ENCODE results near the gene TNFSF10. TPM values are rescaled to one million over a fixed set of nuclear protein-coding genes. Genes with fewer than 3 reads are reported as not detected.

Gene TNFSF10
- polyA plus RNA-seq, 1 experiment, result not detected

- ChIA-PET POLR2A (no interaction called here), CTCF (no interaction called here)
- no peak overlapping the region for H3K4me3 ChIP-seq (ENCODE audit: low read depth, low read length)
- TF ChIP-seq, protein P1, sequence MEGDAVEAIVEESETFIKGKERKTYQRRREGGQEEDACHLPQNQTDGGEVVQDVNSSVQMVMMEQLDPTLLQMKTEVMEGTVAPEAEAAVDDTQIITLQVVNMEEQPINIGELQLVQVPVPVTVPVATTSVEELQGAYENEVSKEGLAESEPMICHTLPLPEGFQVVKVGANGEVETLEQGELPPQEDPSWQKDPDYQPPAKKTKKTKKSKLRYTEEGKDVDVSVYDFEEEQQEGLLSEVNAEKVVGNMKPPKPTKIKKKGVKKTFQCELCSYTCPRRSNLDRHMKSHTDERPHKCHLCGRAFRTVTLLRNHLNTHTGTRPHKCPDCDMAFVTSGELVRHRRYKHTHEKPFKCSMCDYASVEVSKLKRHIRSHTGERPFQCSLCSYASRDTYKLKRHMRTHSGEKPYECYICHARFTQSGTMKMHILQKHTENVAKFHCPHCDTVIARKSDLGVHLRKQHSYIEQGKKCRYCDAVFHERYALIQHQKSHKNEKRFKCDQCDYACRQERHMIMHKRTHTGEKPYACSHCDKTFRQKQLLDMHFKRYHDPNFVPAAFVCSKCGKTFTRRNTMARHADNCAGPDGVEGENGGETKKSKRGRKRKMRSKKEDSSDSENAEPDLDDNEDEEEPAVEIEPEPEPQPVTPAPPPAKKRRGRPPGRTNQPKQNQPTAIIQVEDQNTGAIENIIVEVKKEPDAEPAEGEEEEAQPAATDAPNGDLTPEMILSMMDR (IDR thresholded peaks at IDR 0.05; ENCODE audit: insufficient read depth, low read depth, low read length), result no peak
- H3K27me3 ChIP-seq (ENCODE audit: control insufficient read depth, insufficient read depth, low read length), result no peaks in the 10 kb centered on the region; the same call in none of the 2 replicates
- no peak for DNase-seq (ENCODE audit: low read depth)
- no peaks in the 10 kb centered on the region for H3K36me3 ChIP-seq (ENCODE audit: control insufficient read depth, insufficient read depth, low read length)
Measured at GRCh38 chr3:172538368-172539151, 15.3 kb upstream of the TNFSF10 start.

- CTCF ChIA-PET, result no interaction called here
- POLR2A ChIA-PET, result no interaction called here
- no peaks in the 10 kb centered on the region for H3K36me3 ChIP-seq (ENCODE audit: control insufficient read depth, insufficient read depth, low read length)
- DNase-seq (ENCODE audit: low read depth), result no peak
- H3K4me3 ChIP-seq (ENCODE audit: low read depth, low read length), result no peak overlapping the region
- TF ChIP-seq, protein P1 (IDR thresholded peaks at IDR 0.05; ENCODE audit: insufficient read depth, low read depth, low read length), result no peak
- no peaks in the 10 kb centered on the region; the same call in none of the 2 replicates for H3K27me3 ChIP-seq (ENCODE audit: control insufficient read depth, insufficient read depth, low read length)
Measured at GRCh38 chr3:172537507-172538158, 14.4 kb upstream of the TNFSF10 start.

- H3K36me3 ChIP-seq (ENCODE audit: control insufficient read depth, insufficient read depth, low read length), result no peaks in the 10 kb centered on the region
- TF ChIP-seq, protein P1 (IDR thresholded peaks at IDR 0.05; ENCODE audit: insufficient read depth, low read depth, low read length), result no peak
- ChIA-PET POLR2A (no interaction called here), CTCF (no interaction called here)
- no peak overlapping the region for H3K4me3 ChIP-seq (ENCODE audit: low read depth, low read length)
- H3K27me3 ChIP-seq (ENCODE audit: control insufficient read depth, insufficient read depth, low read length), result no peaks in the 10 kb centered on the region; the same call in none of the 2 replicates
- DNase-seq (ENCODE audit: low read depth), result no peak
Measured at GRCh38 chr3:172536993-172537419, 13.8 kb upstream of the TNFSF10 start.

GRCh38 chr3:172536505-172536904, 13.3 kb upstream of the TNFSF10 start:
- no peaks in the 10 kb centered on the region; the same call in none of the 2 replicates for H3K27me3 ChIP-seq (ENCODE audit: control insufficient read depth, insufficient read depth, low read length)

GRCh38 chr3:172530566-172530965, 7.3 kb upstream of the TNFSF10 start:
- TF ChIP-seq, protein P1 (IDR thresholded peaks at IDR 0.05; ENCODE audit: insufficient read depth, low read depth, low read length), result no peak
- Histone ChIP-seq H3K36me3 (ENCODE audit: control insufficient read depth, insufficient read depth, low read length) (no peaks in the 10 kb centered on the region), H3K4me3 (ENCODE audit: low read depth, low read length) (no peak overlapping the region), H3K27me3 (ENCODE audit: control insufficient read depth, insufficient read depth, low read length) (peaks cover 3% of the 10 kb centered on the region)
- ChIA-PET POLR2A (no interaction called here), CTCF (no interaction called here)
- no peak for DNase-seq (ENCODE audit: low read depth)

More at GRCh38 chr3:172536505-172536904, 13.3 kb upstream of the TNFSF10 start:
- DNase-seq (ENCODE audit: low read depth), result no peak
- Histone ChIP-seq H3K36me3 (ENCODE audit: control insufficient read depth, insufficient read depth, low read length) (no peaks in the 10 kb centered on the region), H3K4me3 (ENCODE audit: low read depth, low read length) (no peak overlapping the region)
- ChIA-PET POLR2A (no interaction called here), CTCF (no interaction called here)
- TF ChIP-seq, protein P1 (IDR thresholded peaks at IDR 0.05; ENCODE audit: insufficient read depth, low read depth, low read length), result no peak

Data from BJ (cell line).